Liver (tissue), 3 donors: ENCODE data around the gene PHF2.

Experiments used
- EGR1 ChIP-seq, 2 donors: IDR thresholded peaks; 2 replicates each; pipeline ENCODE4 v1.6.1; 2016 to 2018; ENCODE audit warnings: antibody characterized with exemption in 2 of 2, low read depth in 2 of 2
- FOXA1 ChIP-seq: IDR thresholded peaks from 2 replicates; pipeline ENCODE4 v1.6.1; 2016; ENCODE audit warnings: antibody characterized with exemption
- GABPA ChIP-seq, 2 donors: IDR thresholded peaks in 1 of 2; conservative IDR thresholded peaks in 1 of 2; 2 replicates each; pipeline ENCODE4 v1.6.1; 2016; ENCODE audit warnings: antibody characterized with exemption in 2 of 2, mild to moderate bottlenecking in 1 of 2, moderate library complexity in 1 of 2
- HNF4G ChIP-seq: IDR thresholded peaks from 2 replicates; pipeline ENCODE4 v1.6.1; 2016; ENCODE audit warnings: antibody characterized with exemption
- JUND ChIP-seq, 2 donors: IDR thresholded peaks; 2 replicates each; pipeline ENCODE4 v1.6.1; 2016; ENCODE audit warnings: antibody characterized with exemption in 2 of 2
- RAD21 ChIP-seq, 2 donors: IDR thresholded peaks; 2 replicates each; pipeline ENCODE4 v1.6.1; 2016; ENCODE audit warnings: antibody characterized with exemption in 2 of 2, mild to moderate bottlenecking in 2 of 2
- SP1 ChIP-seq: IDR thresholded peaks from 2 replicates; pipeline ENCODE4 v1.6.1; 2018; ENCODE audit warnings: antibody characterized with exemption, mild to moderate bottlenecking
- TAF1 ChIP-seq: conservative IDR thresholded peaks from 2 replicates; pipeline ENCODE4 v1.6.1; 2016; ENCODE audit warnings: antibody characterized with exemption, mild to moderate bottlenecking
- YY1 ChIP-seq: IDR thresholded peaks from 2 replicates; pipeline ENCODE4 v1.6.1; 2016; ENCODE audit warnings: antibody characterized with exemption, mild to moderate bottlenecking
- TF ChIP-seq, protein P1 (sequence below): fragments of 150-350 bp; IDR thresholded peaks from 2 replicates; pipeline ENCODE4 v1.5.1; 2017; ENCODE audit warnings: improper control_type of control experiment, low read depth, low read length; ENCODE audit not compliant: missing input control
- TF ChIP-seq, protein P2 (sequence below): IDR thresholded peaks from 2 replicates; pipeline ENCODE4 v1.6.1; 2016; ENCODE audit warnings: antibody characterized with exemption
- TF ChIP-seq, protein P3 (sequence below): IDR thresholded peaks from 2 replicates; pipeline ENCODE4 v1.6.1; 2016; ENCODE audit warnings: antibody characterized with exemption, mild to moderate bottlenecking
- donor health status: healthy.
- donor health status: healthy.

DNA sequence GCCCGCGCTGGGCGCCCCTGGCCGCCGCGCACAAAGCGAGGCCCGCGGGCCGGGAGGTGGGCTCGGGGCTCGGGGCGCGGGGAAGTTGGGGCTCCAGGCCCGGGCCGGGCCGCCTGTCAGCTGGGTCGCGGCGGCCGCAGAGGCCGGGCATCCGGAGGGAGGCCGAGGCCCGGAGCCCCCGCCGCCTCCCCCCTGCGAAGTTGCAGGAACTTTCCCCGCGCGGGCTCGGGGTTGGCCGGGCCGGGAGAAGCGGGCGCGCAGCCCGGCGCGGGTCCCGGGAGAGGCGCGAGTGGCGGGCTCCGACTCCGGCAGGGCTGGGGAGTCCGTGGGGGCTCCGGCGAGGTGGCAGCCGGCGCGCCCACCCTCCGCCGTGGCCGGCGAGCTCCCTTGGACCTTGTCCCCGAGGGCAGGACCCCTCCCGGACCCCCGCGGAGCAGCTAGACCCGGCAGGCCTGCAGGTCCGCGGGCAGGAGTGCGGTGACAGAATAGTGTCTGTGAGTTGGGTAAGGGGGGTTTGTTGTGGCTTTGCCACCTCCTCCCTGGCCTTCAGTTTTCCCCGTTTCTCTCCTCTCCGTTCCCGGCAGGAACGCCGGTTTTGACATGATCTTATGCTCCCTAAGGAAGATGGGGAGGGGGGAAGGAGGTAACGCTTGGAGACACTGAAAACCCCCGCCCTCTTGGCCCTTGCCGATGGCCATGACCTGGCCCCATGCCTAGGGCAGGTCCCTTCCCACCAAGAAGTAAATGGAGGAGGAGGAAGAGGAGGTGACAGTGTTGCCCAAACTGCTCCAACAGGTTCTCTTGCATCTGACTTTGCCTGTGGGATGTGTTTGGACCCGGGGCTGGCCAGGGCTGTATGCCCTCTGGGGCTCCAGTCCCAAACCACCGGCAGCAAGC, 942 bp downstream of the PHF2 start:
- TF ChIP-seq, protein P1, sequence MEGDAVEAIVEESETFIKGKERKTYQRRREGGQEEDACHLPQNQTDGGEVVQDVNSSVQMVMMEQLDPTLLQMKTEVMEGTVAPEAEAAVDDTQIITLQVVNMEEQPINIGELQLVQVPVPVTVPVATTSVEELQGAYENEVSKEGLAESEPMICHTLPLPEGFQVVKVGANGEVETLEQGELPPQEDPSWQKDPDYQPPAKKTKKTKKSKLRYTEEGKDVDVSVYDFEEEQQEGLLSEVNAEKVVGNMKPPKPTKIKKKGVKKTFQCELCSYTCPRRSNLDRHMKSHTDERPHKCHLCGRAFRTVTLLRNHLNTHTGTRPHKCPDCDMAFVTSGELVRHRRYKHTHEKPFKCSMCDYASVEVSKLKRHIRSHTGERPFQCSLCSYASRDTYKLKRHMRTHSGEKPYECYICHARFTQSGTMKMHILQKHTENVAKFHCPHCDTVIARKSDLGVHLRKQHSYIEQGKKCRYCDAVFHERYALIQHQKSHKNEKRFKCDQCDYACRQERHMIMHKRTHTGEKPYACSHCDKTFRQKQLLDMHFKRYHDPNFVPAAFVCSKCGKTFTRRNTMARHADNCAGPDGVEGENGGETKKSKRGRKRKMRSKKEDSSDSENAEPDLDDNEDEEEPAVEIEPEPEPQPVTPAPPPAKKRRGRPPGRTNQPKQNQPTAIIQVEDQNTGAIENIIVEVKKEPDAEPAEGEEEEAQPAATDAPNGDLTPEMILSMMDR, result no peak
- TF ChIP-seq GABPA (IDR thresholded peaks at IDR 0.05 in 1 of 2, conservative IDR thresholded peaks at IDR 0.05 in 1 of 2), result no peak
- TF ChIP-seq YY1, result no peak
- TF ChIP-seq TAF1, result no peak
- TF ChIP-seq FOXA1, result no peak
- TF ChIP-seq, protein P2, sequence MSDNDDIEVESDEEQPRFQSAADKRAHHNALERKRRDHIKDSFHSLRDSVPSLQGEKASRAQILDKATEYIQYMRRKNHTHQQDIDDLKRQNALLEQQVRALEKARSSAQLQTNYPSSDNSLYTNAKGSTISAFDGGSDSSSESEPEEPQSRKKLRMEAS, result no peak
- TF ChIP-seq, protein P3, sequence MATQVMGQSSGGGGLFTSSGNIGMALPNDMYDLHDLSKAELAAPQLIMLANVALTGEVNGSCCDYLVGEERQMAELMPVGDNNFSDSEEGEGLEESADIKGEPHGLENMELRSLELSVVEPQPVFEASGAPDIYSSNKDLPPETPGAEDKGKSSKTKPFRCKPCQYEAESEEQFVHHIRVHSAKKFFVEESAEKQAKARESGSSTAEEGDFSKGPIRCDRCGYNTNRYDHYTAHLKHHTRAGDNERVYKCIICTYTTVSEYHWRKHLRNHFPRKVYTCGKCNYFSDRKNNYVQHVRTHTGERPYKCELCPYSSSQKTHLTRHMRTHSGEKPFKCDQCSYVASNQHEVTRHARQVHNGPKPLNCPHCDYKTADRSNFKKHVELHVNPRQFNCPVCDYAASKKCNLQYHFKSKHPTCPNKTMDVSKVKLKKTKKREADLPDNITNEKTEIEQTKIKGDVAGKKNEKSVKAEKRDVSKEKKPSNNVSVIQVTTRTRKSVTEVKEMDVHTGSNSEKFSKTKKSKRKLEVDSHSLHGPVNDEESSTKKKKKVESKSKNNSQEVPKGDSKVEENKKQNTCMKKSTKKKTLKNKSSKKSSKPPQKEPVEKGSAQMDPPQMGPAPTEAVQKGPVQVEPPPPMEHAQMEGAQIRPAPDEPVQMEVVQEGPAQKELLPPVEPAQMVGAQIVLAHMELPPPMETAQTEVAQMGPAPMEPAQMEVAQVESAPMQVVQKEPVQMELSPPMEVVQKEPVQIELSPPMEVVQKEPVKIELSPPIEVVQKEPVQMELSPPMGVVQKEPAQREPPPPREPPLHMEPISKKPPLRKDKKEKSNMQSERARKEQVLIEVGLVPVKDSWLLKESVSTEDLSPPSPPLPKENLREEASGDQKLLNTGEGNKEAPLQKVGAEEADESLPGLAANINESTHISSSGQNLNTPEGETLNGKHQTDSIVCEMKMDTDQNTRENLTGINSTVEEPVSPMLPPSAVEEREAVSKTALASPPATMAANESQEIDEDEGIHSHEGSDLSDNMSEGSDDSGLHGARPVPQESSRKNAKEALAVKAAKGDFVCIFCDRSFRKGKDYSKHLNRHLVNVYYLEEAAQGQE, result no peak
- no peak for TF ChIP-seq SP1
- TF ChIP-seq RAD21 (IDR thresholded peaks at IDR 0.05), result no peak
- TF ChIP-seq JUND (IDR thresholded peaks at IDR 0.05), result no peak
- TF ChIP-seq EGR1 (IDR thresholded peaks at IDR 0.05; ENCODE audit: low read depth in 2 of 2), result no peak
- TF ChIP-seq HNF4G, result no peak
